ENCODE data around the gene TEX261.

TEX261 gene

DNA sequence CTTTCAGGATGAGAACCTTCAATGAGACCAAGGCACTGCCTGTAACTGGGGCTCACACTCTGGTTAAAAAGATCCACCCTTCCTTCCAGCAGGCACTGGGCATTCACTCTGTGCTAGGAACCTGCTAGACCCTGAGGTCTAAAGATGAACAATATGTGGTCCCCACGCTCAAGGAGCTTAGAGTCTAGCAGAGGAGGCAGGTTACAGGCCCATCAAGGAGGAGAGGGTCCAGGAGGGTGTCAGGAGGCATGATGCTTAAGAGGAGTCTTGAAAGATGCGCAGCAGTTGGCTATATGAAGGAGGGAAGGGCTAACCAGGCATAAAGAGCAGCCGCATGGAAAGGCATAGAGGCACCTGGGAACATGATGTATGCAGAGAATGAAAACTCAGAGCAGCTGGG, 11.7 kb downstream of the TEX261 start:
- TF ChIP-seq POLR2A (IDR thresholded peaks at IDR 0.05; ENCODE audit: low read depth, low read length), result no peak
- TF ChIP-seq PAX5 (IDR thresholded peaks at IDR 0.05; ENCODE audit: insufficient read depth, low read length, severe bottlenecking), result no peak
- no peak for TF ChIP-seq POU2F2 (IDR thresholded peaks at IDR 0.05; ENCODE audit: low read depth, low read length)
- TF ChIP-seq SPI1 (IDR thresholded peaks at IDR 0.05; ENCODE audit: low read depth, low read length), result no peak
- no peak for TF ChIP-seq POLR2AphosphoS5 (IDR thresholded peaks at IDR 0.05; ENCODE audit: low read depth, low read length)
- no peak for TF ChIP-seq TAF1 (IDR thresholded peaks at IDR 0.05; ENCODE audit: low read depth, low read length)
- FAIRE-seq (no peak), DNase-seq (ENCODE audit: insufficient read length, low spot score) (no peak)

DNA sequence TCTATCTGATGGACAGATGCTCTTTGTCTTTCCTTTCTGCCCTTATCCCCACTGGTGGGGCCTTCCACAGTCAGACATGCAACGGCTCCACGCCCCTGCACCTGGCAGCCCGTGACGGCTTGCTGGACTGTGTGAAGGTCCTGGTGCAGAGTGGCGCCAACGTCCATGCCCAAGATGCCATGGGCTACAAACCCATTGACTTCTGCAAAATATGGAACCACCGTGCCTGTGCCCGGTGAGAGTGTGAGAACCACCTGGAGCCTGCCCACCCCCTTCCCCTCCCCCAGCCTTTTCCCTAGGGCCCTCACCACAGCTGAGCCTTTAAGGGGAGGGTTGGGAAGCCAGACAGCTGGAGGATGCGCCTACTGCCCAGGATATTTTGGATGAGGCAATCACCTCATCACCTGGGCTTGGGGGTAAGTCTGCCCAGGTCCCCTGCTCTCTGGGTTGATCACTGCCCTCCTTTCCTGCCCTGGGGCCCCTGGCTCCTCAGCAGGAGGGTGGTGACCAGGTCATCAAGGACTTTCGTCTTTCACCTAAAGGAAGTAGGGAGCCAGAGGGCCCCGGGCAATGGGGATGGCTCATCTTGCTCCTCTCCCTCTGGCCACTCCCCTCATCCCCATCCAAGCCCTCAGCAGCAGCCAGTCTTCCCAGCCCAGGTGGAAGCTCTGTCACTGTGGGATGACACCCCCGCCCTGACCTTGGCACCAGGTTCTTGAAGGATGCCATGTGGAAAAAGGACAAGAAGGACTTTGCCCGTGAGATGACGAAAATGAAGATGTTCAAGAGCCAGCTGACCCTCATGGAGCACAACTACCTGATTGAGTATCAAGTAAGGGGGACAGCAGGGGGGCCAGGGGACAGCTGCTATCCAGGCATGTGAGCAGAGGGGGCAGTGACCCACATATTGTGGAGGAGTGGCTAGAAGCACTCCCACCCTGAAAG, 12.5 kb downstream of the TEX261 start:
- DNase-seq (ENCODE audit: insufficient read length, low spot score) (no peak), FAIRE-seq (no peak)
- TF ChIP-seq SPI1 (IDR thresholded peaks at IDR 0.05; ENCODE audit: low read depth, low read length) (no peak), POLR2A (IDR thresholded peaks at IDR 0.05; ENCODE audit: low read depth, low read length) (no peak), PAX5 (IDR thresholded peaks at IDR 0.05; ENCODE audit: insufficient read depth, low read length, severe bottlenecking) (no peak), TAF1 (IDR thresholded peaks at IDR 0.05; ENCODE audit: low read depth, low read length) (no peak), POU2F2 (IDR thresholded peaks at IDR 0.05; ENCODE audit: low read depth, low read length) (no peak), POLR2AphosphoS5 (IDR thresholded peaks at IDR 0.05; ENCODE audit: low read depth, low read length) (no peak)

- no peak for TF ChIP-seq SPI1 (IDR thresholded peaks at IDR 0.05; ENCODE audit: low read depth, low read length)
- TF ChIP-seq TAF1 (IDR thresholded peaks at IDR 0.05; ENCODE audit: low read depth, low read length), result no peak
- no peak for TF ChIP-seq POLR2A (IDR thresholded peaks at IDR 0.05; ENCODE audit: low read depth, low read length)
- TF ChIP-seq PAX5 (IDR thresholded peaks at IDR 0.05; ENCODE audit: insufficient read depth, low read length, severe bottlenecking), result no peak
- no peak for TF ChIP-seq POU2F2 (IDR thresholded peaks at IDR 0.05; ENCODE audit: low read depth, low read length)
- no peak for TF ChIP-seq POLR2AphosphoS5 (IDR thresholded peaks at IDR 0.05; ENCODE audit: low read depth, low read length)
- DNase-seq (ENCODE audit: insufficient read length, low spot score) (no peak), FAIRE-seq (no peak)
Observed at GRCh38 chr2:70981421-70981820, 13.3 kb downstream of the TEX261 start.

DNA sequence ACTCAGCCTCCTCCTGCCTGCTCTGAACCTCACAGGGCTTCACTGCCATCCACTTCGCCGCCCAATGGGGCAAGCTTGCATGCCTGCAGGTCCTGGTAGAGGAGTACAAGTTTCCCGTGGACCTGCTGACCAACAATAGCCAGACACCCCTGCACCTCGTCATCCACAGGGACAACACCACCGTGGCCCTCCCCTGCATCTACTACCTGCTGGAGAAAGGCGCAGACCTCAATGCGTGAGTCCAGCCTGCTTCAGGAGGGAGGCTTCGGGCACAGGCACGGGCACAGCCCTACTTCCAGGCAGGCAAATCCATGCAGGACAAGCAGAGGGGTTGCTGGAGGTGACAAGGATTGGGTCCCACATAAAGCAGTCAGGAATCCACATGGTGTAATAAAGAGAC, 15.0 kb downstream of the TEX261 start:
- TF ChIP-seq POLR2A (IDR thresholded peaks at IDR 0.05; ENCODE audit: low read depth, low read length) (no peak), TAF1 (IDR thresholded peaks at IDR 0.05; ENCODE audit: low read depth, low read length) (no peak), SPI1 (IDR thresholded peaks at IDR 0.05; ENCODE audit: low read depth, low read length) (no peak), PAX5 (IDR thresholded peaks at IDR 0.05; ENCODE audit: insufficient read depth, low read length, severe bottlenecking) (no peak), POLR2AphosphoS5 (IDR thresholded peaks at IDR 0.05; ENCODE audit: low read depth, low read length) (no peak), POU2F2 (IDR thresholded peaks at IDR 0.05; ENCODE audit: low read depth, low read length) (no peak)
- FAIRE-seq, result no peak
- no peak for DNase-seq (ENCODE audit: insufficient read length, low spot score)

DNA sequence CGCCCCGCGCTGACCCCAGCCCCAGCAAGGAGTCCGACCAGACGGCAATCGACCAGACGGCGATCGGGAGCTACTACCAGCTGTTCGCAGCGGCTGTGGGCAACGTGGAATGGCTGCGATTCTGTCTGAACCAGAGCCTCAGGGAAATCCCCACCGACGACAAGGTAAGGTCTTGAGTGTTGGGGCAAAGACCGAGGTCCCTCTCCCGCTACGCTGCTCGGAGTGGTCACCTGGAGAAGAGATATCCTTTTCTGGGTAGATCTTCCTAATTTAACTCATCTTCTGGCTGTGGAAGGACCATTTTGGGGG, 15.5 kb downstream of the TEX261 start:
- no peak for DNase-seq (ENCODE audit: insufficient read length, low spot score)
- FAIRE-seq, result no peak
- TF ChIP-seq PAX5 (IDR thresholded peaks at IDR 0.05; ENCODE audit: insufficient read depth, low read length, severe bottlenecking) (no peak), SPI1 (IDR thresholded peaks at IDR 0.05; ENCODE audit: low read depth, low read length) (no peak), POU2F2 (IDR thresholded peaks at IDR 0.05; ENCODE audit: low read depth, low read length) (no peak), POLR2A (IDR thresholded peaks at IDR 0.05; ENCODE audit: low read depth, low read length) (no peak), POLR2AphosphoS5 (IDR thresholded peaks at IDR 0.05; ENCODE audit: low read depth, low read length) (no peak), TAF1 (IDR thresholded peaks at IDR 0.05; ENCODE audit: low read depth, low read length) (no peak)

DNA sequence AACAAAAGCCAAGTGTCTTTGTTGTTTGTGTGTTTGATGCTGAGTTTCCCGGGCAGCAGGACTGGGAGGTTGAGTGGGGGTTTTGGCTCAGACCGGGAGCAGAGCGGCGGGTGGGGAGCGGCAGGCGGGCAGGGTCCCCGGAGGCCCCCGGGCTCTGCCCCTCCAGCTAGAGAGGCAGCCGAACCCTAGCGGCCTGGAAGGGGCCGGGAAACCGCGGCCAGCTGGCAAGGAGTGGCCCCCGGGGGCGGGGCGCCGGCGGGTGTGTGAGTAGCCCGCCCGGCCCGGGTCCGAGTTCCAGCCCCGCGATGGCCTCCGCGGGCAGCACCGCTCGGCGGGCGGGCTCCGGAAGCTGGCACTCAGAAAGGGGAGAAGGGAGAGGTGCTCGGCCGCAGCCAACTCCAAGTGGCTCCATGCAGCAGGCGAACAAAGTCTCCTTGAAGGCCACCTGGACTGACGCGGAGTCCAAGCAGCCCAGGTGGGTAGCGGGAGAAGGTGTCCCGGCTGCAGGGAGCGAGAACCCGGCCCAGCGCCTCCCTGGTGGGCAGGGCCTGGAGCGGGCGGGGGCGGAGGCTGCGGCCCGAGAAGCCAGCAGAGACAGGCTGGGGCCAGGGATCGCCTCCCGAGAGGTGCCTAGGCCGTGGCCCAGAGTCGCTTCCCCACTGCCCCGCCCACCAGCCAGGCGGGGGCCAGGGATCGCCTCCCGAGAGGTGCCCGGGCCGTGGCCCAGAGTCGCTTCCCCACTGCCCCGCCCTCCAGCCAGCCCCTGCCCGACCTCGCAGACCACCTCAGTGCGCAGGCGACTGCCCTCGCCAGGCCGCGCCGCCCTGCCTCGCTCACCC, 16.1 kb downstream of the TEX261 start, which contains the start of gene ANKRD53:
Gene ANKRD53, plus strand, starts transcription at position 290 of the 839 bp plus-strand sequence. Its CDS starts 16 bp downstream, at position 306.
- DNase-seq (ENCODE audit: insufficient read length, low spot score) (peak; percentile 48), FAIRE-seq (peak; percentile 80)
- TF ChIP-seq POU2F2 (IDR thresholded peaks at IDR 0.05; ENCODE audit: low read depth, low read length), result no peak
- no peak for TF ChIP-seq PAX5 (IDR thresholded peaks at IDR 0.05; ENCODE audit: insufficient read depth, low read length, severe bottlenecking)
- TF ChIP-seq TAF1 (IDR thresholded peaks at IDR 0.05; ENCODE audit: low read depth, low read length), result no peak
- TF ChIP-seq POLR2A (IDR thresholded peaks at IDR 0.05; ENCODE audit: low read depth, low read length), result no peak
- no peak for TF ChIP-seq SPI1 (IDR thresholded peaks at IDR 0.05; ENCODE audit: low read depth, low read length)
- no peak for TF ChIP-seq POLR2AphosphoS5 (IDR thresholded peaks at IDR 0.05; ENCODE audit: low read depth, low read length)

GRCh38 chr2:70977605-70978205, 17.0 kb downstream of the TEX261 start:
- DNase-seq (ENCODE audit: insufficient read length, low spot score) (no peak), FAIRE-seq (peak; percentile 78)
- TF ChIP-seq POLR2AphosphoS5 (IDR thresholded peaks at IDR 0.05; ENCODE audit: low read depth, low read length), result no peak
- 0 out of 2 replicates have a peak, but pooled peaks have one; percentile 1 for TF ChIP-seq SPI1 (IDR thresholded peaks at IDR 0.05; ENCODE audit: low read depth, low read length)

DNA sequence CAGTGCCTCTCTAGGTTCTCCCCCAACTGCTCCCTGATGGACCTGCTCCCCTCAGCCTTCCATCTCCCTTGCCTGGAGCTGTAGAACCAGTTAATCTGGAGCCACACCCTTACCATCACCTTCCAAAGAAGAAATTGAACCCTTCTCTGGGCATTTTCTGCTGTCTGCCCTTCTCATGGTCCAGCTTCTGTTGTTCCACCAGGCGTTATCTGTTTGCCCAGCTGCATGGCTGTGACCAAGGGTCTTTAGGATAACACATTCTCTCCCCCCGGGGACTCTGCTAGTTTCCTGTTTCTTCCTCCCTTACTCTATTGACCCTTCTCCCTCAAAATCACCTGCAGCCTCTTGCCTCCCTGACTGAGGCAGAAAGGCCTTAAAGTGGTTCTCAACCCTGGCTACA, 19.4 kb downstream of the TEX261 start:
- DNase-seq (ENCODE audit: insufficient read length, low spot score) (no peak), FAIRE-seq (no peak)
- no peak for TF ChIP-seq PAX5 (IDR thresholded peaks at IDR 0.05; ENCODE audit: insufficient read depth, low read length, severe bottlenecking)
- TF ChIP-seq TAF1 (IDR thresholded peaks at IDR 0.05; ENCODE audit: low read depth, low read length), result no peak
- no peak for TF ChIP-seq SPI1 (IDR thresholded peaks at IDR 0.05; ENCODE audit: low read depth, low read length)
- no peak for TF ChIP-seq POLR2AphosphoS5 (IDR thresholded peaks at IDR 0.05; ENCODE audit: low read depth, low read length)
- no peak for TF ChIP-seq POLR2A (IDR thresholded peaks at IDR 0.05; ENCODE audit: low read depth, low read length)
- TF ChIP-seq POU2F2 (IDR thresholded peaks at IDR 0.05; ENCODE audit: low read depth, low read length), result no peak

DNA sequence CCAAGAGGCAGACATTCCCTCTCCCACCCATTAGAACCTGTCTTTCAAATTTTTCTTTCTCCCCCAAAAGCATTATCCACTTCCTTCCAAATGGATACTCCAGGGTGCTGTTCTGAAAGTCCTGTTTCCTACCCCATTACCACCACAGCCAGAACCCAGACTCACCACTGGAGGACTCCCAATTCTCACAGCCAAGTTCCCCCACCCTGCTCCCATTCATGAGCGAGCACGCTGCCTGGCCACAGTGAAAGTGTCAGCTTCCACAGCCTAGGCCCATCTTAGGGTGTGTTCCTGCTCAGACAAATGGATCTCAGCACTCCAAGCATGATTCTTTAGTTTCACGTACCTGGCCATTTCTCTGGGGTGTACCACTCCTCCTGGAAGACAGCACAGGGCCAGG, 20.1 kb downstream of the TEX261 start:
- FAIRE-seq, result no peak
- no peak for DNase-seq (ENCODE audit: insufficient read length, low spot score)
- TF ChIP-seq TAF1 (IDR thresholded peaks at IDR 0.05; ENCODE audit: low read depth, low read length) (no peak), POLR2AphosphoS5 (IDR thresholded peaks at IDR 0.05; ENCODE audit: low read depth, low read length) (no peak), POU2F2 (IDR thresholded peaks at IDR 0.05; ENCODE audit: low read depth, low read length) (no peak), POLR2A (IDR thresholded peaks at IDR 0.05; ENCODE audit: low read depth, low read length) (no peak), SPI1 (IDR thresholded peaks at IDR 0.05; ENCODE audit: low read depth, low read length) (no peak), PAX5 (IDR thresholded peaks at IDR 0.05; ENCODE audit: insufficient read depth, low read length, severe bottlenecking) (no peak)
